ENCODE measurements around the gene DST. TPM values are rescaled to one million over a fixed set of nuclear protein-coding genes. Genes with fewer than 3 reads are reported as not detected.

DST gene
- total and polyA plus RNA-seq, 4 donors: 325 to 525 (median 420) TPM

GRCh38 chr6:56685994-56686393 is 43.3 kb upstream of the DST start:
- H3K27me3 ChIP-seq (ENCODE audit: control insufficient read depth, insufficient read depth, low read length): no peaks in the 10 kb centered on the region
- H3K4me3 ChIP-seq (ENCODE audit: low read depth, low read length): no peak overlapping the region
- no peak for DNase-seq (ENCODE audit: low read depth in 4 of 6, low spot score in 6 of 6)
- no peaks in the 10 kb centered on the region for H3K36me3 ChIP-seq (ENCODE audit: control insufficient read depth, insufficient read depth, low read length)
- H3K9me3 ChIP-seq (ENCODE audit: control insufficient read depth, insufficient read depth, low read length): no peaks in the 10 kb centered on the region
- H3K27ac ChIP-seq (ENCODE audit: low read depth, low read length): no peak overlapping the region
- H3K4me1 ChIP-seq (ENCODE audit: control insufficient read depth, insufficient read depth, low read length): no peaks in the 10 kb centered on the region
- WGBS (ENCODE audit: insufficient coverage): 89% methylated on average over 1 of the region's 2 CpGs

- H3K4me1 ChIP-seq (ENCODE audit: control insufficient read depth, insufficient read depth, low read length): no peaks in the 10 kb centered on the region
- no peaks in the 10 kb centered on the region for H3K27me3 ChIP-seq (ENCODE audit: control insufficient read depth, insufficient read depth, low read length)
- H3K9me3 ChIP-seq (ENCODE audit: control insufficient read depth, insufficient read depth, low read length): no peaks in the 10 kb centered on the region
- no peak overlapping the region for H3K4me3 ChIP-seq (ENCODE audit: low read depth, low read length)
- H3K27ac ChIP-seq (ENCODE audit: low read depth, low read length): no peak overlapping the region
- no peak for DNase-seq (ENCODE audit: low read depth in 4 of 6, low spot score in 6 of 6)
- 100% methylated on average over 2 of the region's 8 CpGs for WGBS (ENCODE audit: insufficient coverage)
- no peaks in the 10 kb centered on the region for H3K36me3 ChIP-seq (ENCODE audit: control insufficient read depth, insufficient read depth, low read length)
Observed at GRCh38 chr6:56685102-56685733, 42.5 kb upstream of the DST start.

- Histone ChIP-seq H3K27ac (ENCODE audit: low read depth, low read length) (no peak overlapping the region), H3K4me3 (ENCODE audit: low read depth, low read length) (no peak overlapping the region), H3K36me3 (ENCODE audit: control insufficient read depth, insufficient read depth, low read length) (no peaks in the 10 kb centered on the region), H3K9me3 (ENCODE audit: control insufficient read depth, insufficient read depth, low read length) (no peaks in the 10 kb centered on the region), H3K27me3 (ENCODE audit: control insufficient read depth, insufficient read depth, low read length) (no peaks in the 10 kb centered on the region), H3K4me1 (ENCODE audit: control insufficient read depth, insufficient read depth, low read length) (no peaks in the 10 kb centered on the region)
- no peak for DNase-seq (ENCODE audit: low read depth in 4 of 6, low spot score in 6 of 6)
- WGBS (ENCODE audit: insufficient coverage): 87% methylated on average over 3 of the region's 7 CpGs
Observed at GRCh38 chr6:56684342-56685101, 41.8 kb upstream of the DST start.

GRCh38 chr6:56683882-56684281 is 41.2 kb upstream of the DST start:
- H3K4me1 ChIP-seq (ENCODE audit: control insufficient read depth, insufficient read depth, low read length): no peaks in the 10 kb centered on the region
- no peaks in the 10 kb centered on the region for H3K27me3 ChIP-seq (ENCODE audit: control insufficient read depth, insufficient read depth, low read length)
- no peaks in the 10 kb centered on the region for H3K9me3 ChIP-seq (ENCODE audit: control insufficient read depth, insufficient read depth, low read length)
- no peak for DNase-seq (ENCODE audit: low read depth in 4 of 6, low spot score in 6 of 6)
- H3K36me3 ChIP-seq (ENCODE audit: control insufficient read depth, insufficient read depth, low read length): no peaks in the 10 kb centered on the region
- H3K4me3 ChIP-seq (ENCODE audit: low read depth, low read length): no peak overlapping the region
- H3K27ac ChIP-seq (ENCODE audit: low read depth, low read length): no peak overlapping the region
- WGBS (ENCODE audit: insufficient coverage): 100% methylated on average over 1 of the region's 1 CpG

- H3K4me1 ChIP-seq (ENCODE audit: control insufficient read depth, insufficient read depth, low read length): no peaks in the 10 kb centered on the region
- WGBS (ENCODE audit: insufficient coverage): 86% methylated on average over 1 of the region's 1 CpG
- no peaks in the 10 kb centered on the region for H3K9me3 ChIP-seq (ENCODE audit: control insufficient read depth, insufficient read depth, low read length)
- DNase-seq (ENCODE audit: low read depth in 4 of 6, low spot score in 6 of 6): no peak
- no peaks in the 10 kb centered on the region for H3K27me3 ChIP-seq (ENCODE audit: control insufficient read depth, insufficient read depth, low read length)
- H3K36me3 ChIP-seq (ENCODE audit: control insufficient read depth, insufficient read depth, low read length): no peaks in the 10 kb centered on the region
- no peak overlapping the region for H3K27ac ChIP-seq (ENCODE audit: low read depth, low read length)
- no peak overlapping the region for H3K4me3 ChIP-seq (ENCODE audit: low read depth, low read length)
Observed at GRCh38 chr6:56682635-56683034, 39.9 kb upstream of the DST start.

GRCh38 chr6:56677559-56677958 is 34.9 kb upstream of the DST start:
- no peaks in the 10 kb centered on the region for H3K27me3 ChIP-seq (ENCODE audit: control insufficient read depth, insufficient read depth, low read length)
- H3K27ac ChIP-seq (ENCODE audit: low read depth, low read length): no peak overlapping the region
- no peak for DNase-seq (ENCODE audit: low read depth in 4 of 6, low spot score in 6 of 6)
- H3K4me3 ChIP-seq (ENCODE audit: low read depth, low read length): no peak overlapping the region
- no peaks in the 10 kb centered on the region for H3K36me3 ChIP-seq (ENCODE audit: control insufficient read depth, insufficient read depth, low read length)
- H3K4me1 ChIP-seq (ENCODE audit: control insufficient read depth, insufficient read depth, low read length): peaks cover 5% of the 10 kb centered on the region
- no peaks in the 10 kb centered on the region for H3K9me3 ChIP-seq (ENCODE audit: control insufficient read depth, insufficient read depth, low read length)

GRCh38 chr6:56671651-56672461 is 29.2 kb upstream of the DST start:
- Histone ChIP-seq H3K4me1 (ENCODE audit: control insufficient read depth, insufficient read depth, low read length) (peaks cover 9% of the 10 kb centered on the region), H3K27me3 (ENCODE audit: control insufficient read depth, insufficient read depth, low read length) (no peaks in the 10 kb centered on the region), H3K27ac (ENCODE audit: low read depth, low read length) (peak overlapping the region; percentile 70), H3K4me3 (ENCODE audit: low read depth, low read length) (no peak overlapping the region), H3K36me3 (ENCODE audit: control insufficient read depth, insufficient read depth, low read length) (peaks cover 3% of the 10 kb centered on the region), H3K9me3 (ENCODE audit: control insufficient read depth, insufficient read depth, low read length) (no peaks in the 10 kb centered on the region)
- peak; percentile 7 to 79 (median 50) for DNase-seq (ENCODE audit: low read depth in 4 of 6, low spot score in 6 of 6)
- WGBS (ENCODE audit: insufficient coverage): 0% methylated on average over 2 of the region's 6 CpGs

GRCh38 chr6:56671160-56671559 is 28.5 kb upstream of the DST start:
- Histone ChIP-seq H3K9me3 (ENCODE audit: control insufficient read depth, insufficient read depth, low read length) (no peaks in the 10 kb centered on the region), H3K4me1 (ENCODE audit: control insufficient read depth, insufficient read depth, low read length) (peaks cover 9% of the 10 kb centered on the region), H3K4me3 (ENCODE audit: low read depth, low read length) (no peak overlapping the region), H3K27ac (ENCODE audit: low read depth, low read length) (peak overlapping the region; percentile 70), H3K36me3 (ENCODE audit: control insufficient read depth, insufficient read depth, low read length) (peaks cover 3% of the 10 kb centered on the region), H3K27me3 (ENCODE audit: control insufficient read depth, insufficient read depth, low read length) (no peaks in the 10 kb centered on the region)
- WGBS (ENCODE audit: insufficient coverage): no CpG with 5 or more reads among the region's 1 CpG
- DNase-seq (ENCODE audit: low read depth in 4 of 6, low spot score in 6 of 6): no peak

GRCh38 chr6:56669041-56669440 is 26.4 kb upstream of the DST start:
- H3K27me3 ChIP-seq (ENCODE audit: control insufficient read depth, insufficient read depth, low read length): no peaks in the 10 kb centered on the region
- no peak for DNase-seq (ENCODE audit: low read depth in 4 of 6, low spot score in 6 of 6)
- peaks cover 3% of the 10 kb centered on the region for H3K36me3 ChIP-seq (ENCODE audit: control insufficient read depth, insufficient read depth, low read length)
- no peak overlapping the region for H3K4me3 ChIP-seq (ENCODE audit: low read depth, low read length)
- H3K27ac ChIP-seq (ENCODE audit: low read depth, low read length): no peak overlapping the region
- H3K9me3 ChIP-seq (ENCODE audit: control insufficient read depth, insufficient read depth, low read length): no peaks in the 10 kb centered on the region
- WGBS (ENCODE audit: insufficient coverage): no CpG with 5 or more reads among the region's 2 CpGs
- peaks cover 9% of the 10 kb centered on the region for H3K4me1 ChIP-seq (ENCODE audit: control insufficient read depth, insufficient read depth, low read length)

All from spinal cord (tissue), 10 donors.